Measurements from ENCODE around the gene ZNF827.

The ZNF827 gene

GRCh38 chr4:145808021-145808650 lies 130.5 kb downstream of the ZNF827 start:
- no peak for DNase-seq
- no peaks in the 10 kb centered on the region for H3K9me3 ChIP-seq (ENCODE audit: severe bottlenecking)
- H3K27ac ChIP-seq, result no peak overlapping the region
- no peak for TF ChIP-seq CTCF (IDR thresholded peaks at IDR 0.05; ENCODE audit: low read depth, low read length)
- H3K4me3 ChIP-seq (ENCODE audit: low read depth, low read length), result no peak overlapping the region
- H3K27me3 ChIP-seq (ENCODE audit: insufficient read depth, low read depth, severe bottlenecking), result no peaks in the 10 kb centered on the region
- peaks cover 14% of the 10 kb centered on the region for H3K36me3 ChIP-seq

- Histone ChIP-seq H3K4me3 (ENCODE audit: low read depth, low read length) (no peak overlapping the region), H3K9me3 (ENCODE audit: severe bottlenecking) (no peaks in the 10 kb centered on the region), H3K36me3 (peaks cover 2% of the 10 kb centered on the region; the same call in 1 of the 2 replicates), H3K27ac (no peak overlapping the region), H3K27me3 (ENCODE audit: insufficient read depth, low read depth, severe bottlenecking) (no peaks in the 10 kb centered on the region)
- DNase-seq, result no peak
- TF ChIP-seq CTCF (IDR thresholded peaks at IDR 0.05; ENCODE audit: low read depth, low read length), result no peak
Measured at GRCh38 chr4:145805490-145805889, 133.1 kb downstream of the ZNF827 start.

GRCh38 chr4:145804116-145804515 lies 134.5 kb downstream of the ZNF827 start:
- H3K27ac ChIP-seq, result no peak overlapping the region
- no peak for DNase-seq
- H3K4me3 ChIP-seq (ENCODE audit: low read depth, low read length), result no peak overlapping the region

GRCh38 chr4:145799223-145799622 lies 139.4 kb downstream of the ZNF827 start:
- Histone ChIP-seq H3K27ac (no peak overlapping the region), H3K36me3 (no peaks in the 10 kb centered on the region), H3K27me3 (ENCODE audit: insufficient read depth, low read depth, severe bottlenecking) (no peaks in the 10 kb centered on the region), H3K9me3 (ENCODE audit: severe bottlenecking) (no peaks in the 10 kb centered on the region), H3K4me3 (ENCODE audit: low read depth, low read length) (no peak overlapping the region)
- TF ChIP-seq CTCF (IDR thresholded peaks at IDR 0.05; ENCODE audit: low read depth, low read length), result no peak
- DNase-seq, result no peak

More at GRCh38 chr4:145804116-145804515, 134.5 kb downstream of the ZNF827 start:
- Histone ChIP-seq H3K9me3 (ENCODE audit: severe bottlenecking) (no peaks in the 10 kb centered on the region), H3K36me3 (no peaks in the 10 kb centered on the region), H3K27me3 (ENCODE audit: insufficient read depth, low read depth, severe bottlenecking) (no peaks in the 10 kb centered on the region)
- no peak for TF ChIP-seq CTCF (IDR thresholded peaks at IDR 0.05; ENCODE audit: low read depth, low read length)

- DNase-seq, result no peak
- no peaks in the 10 kb centered on the region for H3K9me3 ChIP-seq (ENCODE audit: severe bottlenecking)
- no peaks in the 10 kb centered on the region for H3K27me3 ChIP-seq (ENCODE audit: insufficient read depth, low read depth, severe bottlenecking)
- TF ChIP-seq CTCF (IDR thresholded peaks at IDR 0.05; ENCODE audit: low read depth, low read length), result no peak
- H3K27ac ChIP-seq, result no peak overlapping the region
- H3K36me3 ChIP-seq, result no peaks in the 10 kb centered on the region
- H3K4me3 ChIP-seq (ENCODE audit: low read depth, low read length), result no peak overlapping the region
Measured at GRCh38 chr4:145797278-145797677, 141.3 kb downstream of the ZNF827 start.

GRCh38 chr4:145796346-145796745 lies 142.3 kb downstream of the ZNF827 start:
- no peak for DNase-seq
- H3K27me3 ChIP-seq (ENCODE audit: insufficient read depth, low read depth, severe bottlenecking), result no peaks in the 10 kb centered on the region

More at GRCh38 chr4:145796346-145796745, 142.3 kb downstream of the ZNF827 start:
- Histone ChIP-seq H3K9me3 (ENCODE audit: severe bottlenecking) (no peaks in the 10 kb centered on the region), H3K27ac (no peak overlapping the region), H3K36me3 (no peaks in the 10 kb centered on the region; the same call in 1 of the 2 replicates), H3K4me3 (ENCODE audit: low read depth, low read length) (no peak overlapping the region)
- TF ChIP-seq CTCF (IDR thresholded peaks at IDR 0.05; ENCODE audit: low read depth, low read length), result no peak

Measured in WERI-Rb-1 (cell line).